ENCODE results near the gene FSTL4.

GRCh38 chr5:133384120-133384855, 228.1 kb downstream of the FSTL4 start:
- no peak for TF ChIP-seq CTCF (IDR thresholded peaks at IDR 0.05)
- TF ChIP-seq POLR2A (IDR thresholded peaks at IDR 0.05): no peak
